HepG2 (cell line): ENCODE measurements around the gene VPS9D1. TPM values are rescaled to one million over a fixed set of nuclear protein-coding genes. Genes with fewer than 3 reads are reported as not detected.

ENCODE experiments used
- ELF4 ChIP-seq: sonication (generic); formaldehyde crosslinking; IDR thresholded peaks from 2 replicates; pipeline ENCODE4 v1.5.0; 2020; ENCODE audit warnings: missing genetic modification reagents, mild to moderate bottlenecking, moderate library complexity, borderline replicate concordance
- KAT8 ChIP-seq: IDR thresholded peaks from 2 replicates; pipeline ENCODE4 v1.6.1; 2016; ENCODE audit warnings: missing genetic modification reagents, missing compliant biosample characterization
- KDM1A ChIP-seq: IDR thresholded peaks from 2 replicates; pipeline ENCODE4 v1.6.1; 2016; ENCODE audit warnings: missing compliant biosample characterization
- MEF2D ChIP-seq: sonication (generic); formaldehyde crosslinking; IDR thresholded peaks from 2 replicates; pipeline ENCODE4 v1.5.1; 2020; ENCODE audit warnings: mild to moderate bottlenecking, missing genetic modification reagents
- POLR2G ChIP-seq: fragments of 200-400 bp; formaldehyde crosslinking; IDR thresholded peaks from 2 replicates; pipeline ENCODE4 v1.6.1; 2018; ENCODE audit warnings: mild to moderate bottlenecking, low read depth, low read length, moderate library complexity
- ZNF430 ChIP-seq: sonication (generic); formaldehyde crosslinking; IDR thresholded peaks from 2 replicates; pipeline ENCODE4 v1.9.0; 2021; ENCODE audit warnings: mild to moderate bottlenecking, missing genetic modification reagents
- ZNF782 ChIP-seq: sonication (generic); formaldehyde crosslinking; IDR thresholded peaks from 2 replicates; pipeline ENCODE4 v1.4.0; 2020; ENCODE audit warnings: missing genetic modification reagents, mild to moderate bottlenecking, borderline replicate concordance
- ZSCAN20 ChIP-seq: sonication (generic); formaldehyde crosslinking; IDR thresholded peaks from 2 replicates; pipeline ENCODE4 v1.4.0; 2020; ENCODE audit warnings: missing genetic modification reagents, mild to moderate bottlenecking, borderline replicate concordance
- polyA plus RNA-seq, 8 experiments: library from polyadenylated mRNA; depleted of rRNA in 3 of 8; stranded (reverse) in 7 of 8; unstranded in 1 of 8; fragments of >200 nt; fragmentation: Illumina TruSeq in 4 of 8; extraction: Trizol in 4 of 8; gene quantifications; 2 replicates each; pipeline versions ENCODE4 v1.2.1 to v1.2.3, GENCODE V29; 2011 to 2016; ENCODE audit warnings: low read depth in 4 of 8, missing spikeins in 1 of 8, mixed read lengths in 1 of 8; ENCODE audit not compliant: insufficient read depth in 1 of 8
- total RNA-seq, 5 experiments: library from RNA; depleted of rRNA; stranded (reverse); fragments of >200 nt; fragmentation: Illumina TruSeq; extraction: Trizol; gene quantifications; 2 replicates each; pipeline ENCODE4 v1.2.3, GENCODE V29; 2016; ENCODE audit warnings: low read depth in 1 of 5
- TF ChIP-seq, protein P1 (sequence below): IDR thresholded peaks from 2 replicates; pipeline ENCODE4 v1.6.1; 2016; ENCODE audit warnings: control low read depth
- TF ChIP-seq, protein P2 (sequence below), 2 experiments: fragments of 450-650 bp in 1 of 2; sonication (generic) in 1 of 2; formaldehyde crosslinking; IDR thresholded peaks; 2 replicates each; pipeline versions ENCODE4 v1.5.0 to v1.8.0; 2020 to 2022; ENCODE audit warnings: mild to moderate bottlenecking in 1 of 2, missing genetic modification reagents in 1 of 2
- TF ChIP-seq, protein P3 (sequence below): sonication (generic); formaldehyde crosslinking; IDR thresholded peaks from 2 replicates; pipeline ENCODE4 v1.4.0; 2020; ENCODE audit warnings: mild to moderate bottlenecking, missing genetic modification reagents

VPS9D1 gene
- total and polyA plus RNA-seq, 2 of the 13 experiments (the other 11 are each of a cell fraction or from before 2014, with no cell fraction given): 10.1 to 13.2 TPM

DNA sequence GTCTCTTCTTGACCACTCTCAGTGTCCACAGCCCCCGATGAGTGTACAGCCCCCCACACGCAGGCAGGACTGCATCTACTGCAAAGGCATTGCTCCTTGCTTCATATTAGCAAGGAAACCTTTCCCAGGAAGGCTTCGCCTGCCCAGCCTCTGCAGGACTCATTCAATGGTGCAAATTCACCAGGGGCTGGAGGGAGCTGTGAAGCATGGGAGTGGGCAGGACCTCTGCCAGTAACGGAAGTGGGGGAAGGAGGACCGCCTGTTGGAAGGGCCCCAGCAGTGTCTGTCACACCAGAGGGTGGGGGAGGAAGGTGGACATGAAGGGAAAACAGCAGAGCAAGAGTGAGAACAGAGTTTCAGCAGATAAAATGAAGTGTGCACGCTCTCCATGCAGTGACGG is 60.6 kb downstream of the VPS9D1 start (continued):
- TF ChIP-seq, protein P1, sequence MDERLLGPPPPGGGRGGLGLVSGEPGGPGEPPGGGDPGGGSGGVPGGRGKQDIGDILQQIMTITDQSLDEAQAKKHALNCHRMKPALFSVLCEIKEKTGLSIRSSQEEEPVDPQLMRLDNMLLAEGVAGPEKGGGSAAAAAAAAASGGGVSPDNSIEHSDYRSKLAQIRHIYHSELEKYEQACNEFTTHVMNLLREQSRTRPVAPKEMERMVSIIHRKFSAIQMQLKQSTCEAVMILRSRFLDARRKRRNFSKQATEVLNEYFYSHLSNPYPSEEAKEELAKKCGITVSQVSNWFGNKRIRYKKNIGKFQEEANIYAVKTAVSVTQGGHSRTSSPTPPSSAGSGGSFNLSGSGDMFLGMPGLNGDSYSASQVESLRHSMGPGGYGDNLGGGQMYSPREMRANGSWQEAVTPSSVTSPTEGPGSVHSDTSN (CRISPR knock-in tag): no peak
- TF ChIP-seq KAT8 (no peak), ZNF430 (CRISPR knock-in tag) (no peak), ZSCAN20 (CRISPR knock-in tag) (no peak), KDM1A (CRISPR knock-in tag) (no peak), ZNF782 (CRISPR knock-in tag) (no peak), POLR2G (no peak), MEF2D (CRISPR knock-in tag) (no peak), ELF4 (CRISPR knock-in tag) (no peak)
- TF ChIP-seq, protein P2, sequence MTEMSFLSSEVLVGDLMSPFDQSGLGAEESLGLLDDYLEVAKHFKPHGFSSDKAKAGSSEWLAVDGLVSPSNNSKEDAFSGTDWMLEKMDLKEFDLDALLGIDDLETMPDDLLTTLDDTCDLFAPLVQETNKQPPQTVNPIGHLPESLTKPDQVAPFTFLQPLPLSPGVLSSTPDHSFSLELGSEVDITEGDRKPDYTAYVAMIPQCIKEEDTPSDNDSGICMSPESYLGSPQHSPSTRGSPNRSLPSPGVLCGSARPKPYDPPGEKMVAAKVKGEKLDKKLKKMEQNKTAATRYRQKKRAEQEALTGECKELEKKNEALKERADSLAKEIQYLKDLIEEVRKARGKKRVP (CRISPR knock-in tag; IDR thresholded peaks at IDR 0.05): no peak
- TF ChIP-seq, protein P3, sequence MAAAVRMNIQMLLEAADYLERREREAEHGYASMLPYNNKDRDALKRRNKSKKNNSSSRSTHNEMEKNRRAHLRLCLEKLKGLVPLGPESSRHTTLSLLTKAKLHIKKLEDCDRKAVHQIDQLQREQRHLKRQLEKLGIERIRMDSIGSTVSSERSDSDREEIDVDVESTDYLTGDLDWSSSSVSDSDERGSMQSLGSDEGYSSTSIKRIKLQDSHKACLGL (CRISPR knock-in tag): no peak
